ENCODE results near the gene VEGFD.

Gene VEGFD

GRCh38 chrX:15384304-15384703 lies at the start of gene VEGFD:
Gene VEGFD, minus strand, starts transcription at chrX:15384413. Its CDS starts 467 bp downstream, at chrX:15383946.
- Histone ChIP-seq H3K9me3 (ENCODE audit: severe bottlenecking) (no peaks in the 10 kb centered on the region), H3K4me3 (ENCODE audit: low read depth, low read length) (no peak within 1 kb of the TSS), H3K27ac (no peak within 1 kb of the TSS), H3K36me3 (no peaks in the 10 kb centered on the region), H3K27me3 (ENCODE audit: insufficient read depth, low read depth, severe bottlenecking) (peaks cover 7% of the 10 kb centered on the region)
- TF ChIP-seq CTCF (IDR thresholded peaks at IDR 0.05; ENCODE audit: low read depth, low read length): no peak
- no peak for DNase-seq

- TF ChIP-seq CTCF (IDR thresholded peaks at IDR 0.05; ENCODE audit: low read depth, low read length): no peak
- Histone ChIP-seq H3K4me3 (ENCODE audit: low read depth, low read length) (no peak overlapping the region), H3K36me3 (no peaks in the 10 kb centered on the region), H3K27me3 (ENCODE audit: insufficient read depth, low read depth, severe bottlenecking) (no peaks in the 10 kb centered on the region), H3K27ac (no peak overlapping the region), H3K9me3 (ENCODE audit: severe bottlenecking) (no peaks in the 10 kb centered on the region)
- DNase-seq: no peak
Measured at GRCh38 chrX:15430584-15430983, 46.4 kb upstream of the VEGFD start.

- no peak for DNase-seq
- no peak overlapping the region for H3K4me3 ChIP-seq (ENCODE audit: low read depth, low read length)
- H3K27me3 ChIP-seq (ENCODE audit: insufficient read depth, low read depth, severe bottlenecking): no peaks in the 10 kb centered on the region
- H3K36me3 ChIP-seq: no peaks in the 10 kb centered on the region
- no peak overlapping the region for H3K27ac ChIP-seq
- no peak for TF ChIP-seq CTCF (IDR thresholded peaks at IDR 0.05; ENCODE audit: low read depth, low read length)
- no peaks in the 10 kb centered on the region for H3K9me3 ChIP-seq (ENCODE audit: severe bottlenecking)
Measured at GRCh38 chrX:15430076-15430475, 45.9 kb upstream of the VEGFD start.

- Histone ChIP-seq H3K9me3 (ENCODE audit: severe bottlenecking) (no peaks in the 10 kb centered on the region), H3K27ac (no peak overlapping the region), H3K27me3 (ENCODE audit: insufficient read depth, low read depth, severe bottlenecking) (no peaks in the 10 kb centered on the region), H3K36me3 (no peaks in the 10 kb centered on the region), H3K4me3 (ENCODE audit: low read depth, low read length) (no peak overlapping the region)
- no peak for DNase-seq
- no peak for TF ChIP-seq CTCF (IDR thresholded peaks at IDR 0.05; ENCODE audit: low read depth, low read length)
Measured at GRCh38 chrX:15425024-15425423, 40.8 kb upstream of the VEGFD start.

GRCh38 chrX:15418707-15419181 lies 34.5 kb upstream of the VEGFD start:
- Histone ChIP-seq H3K36me3 (no peaks in the 10 kb centered on the region), H3K27ac (no peak overlapping the region), H3K4me3 (ENCODE audit: low read depth, low read length) (no peak overlapping the region), H3K27me3 (ENCODE audit: insufficient read depth, low read depth, severe bottlenecking) (peaks cover 7% of the 10 kb centered on the region), H3K9me3 (ENCODE audit: severe bottlenecking) (no peaks in the 10 kb centered on the region)
- no peak for DNase-seq
- no peak for TF ChIP-seq CTCF (IDR thresholded peaks at IDR 0.05; ENCODE audit: low read depth, low read length)

- H3K27ac ChIP-seq: no peak overlapping the region
- H3K4me3 ChIP-seq (ENCODE audit: low read depth, low read length): no peak overlapping the region
Measured at GRCh38 chrX:15418041-15418706, 34.0 kb upstream of the VEGFD start.

More at GRCh38 chrX:15418041-15418706, 34.0 kb upstream of the VEGFD start:
- no peak for TF ChIP-seq CTCF (IDR thresholded peaks at IDR 0.05; ENCODE audit: low read depth, low read length)
- Histone ChIP-seq H3K27me3 (ENCODE audit: insufficient read depth, low read depth, severe bottlenecking) (peaks cover 7% of the 10 kb centered on the region), H3K9me3 (ENCODE audit: severe bottlenecking) (no peaks in the 10 kb centered on the region), H3K36me3 (no peaks in the 10 kb centered on the region)
- no peak for DNase-seq
